ENCODE data around the gene TJP3.

DNA sequence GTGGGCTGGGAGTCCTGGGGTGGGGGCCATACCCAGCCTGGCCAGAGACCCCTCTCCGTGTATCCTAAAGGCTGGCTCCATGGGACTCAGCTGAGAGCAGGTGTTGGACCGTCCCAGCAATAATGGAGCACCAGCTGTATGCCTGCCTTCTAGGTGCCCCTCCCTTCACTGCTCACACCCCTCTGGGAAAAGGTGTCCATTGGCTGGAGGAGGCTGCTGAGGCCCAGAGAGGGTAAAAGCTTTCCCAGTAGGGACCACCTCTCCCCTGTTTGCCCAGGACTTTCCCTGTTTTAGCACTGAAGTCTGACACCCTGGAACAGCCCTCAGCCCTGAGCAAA is 67.2 kb downstream of the TJP3 start:
- TF ChIP-seq CTCF (conservative IDR thresholded peaks at IDR 0.05; ENCODE audit: low read depth in 2 of 2) (no peak), EZH2phosphoT487 (IDR thresholded peaks at IDR 0.05; ENCODE audit: unreplicated experiment) (no peak), EZH2 (IDR thresholded peaks at IDR 0.05; ENCODE audit: low read depth, unreplicated experiment) (no peak), POLR2AphosphoS5 (IDR thresholded peaks at IDR 0.05; ENCODE audit: low read depth) (no peak), REST (IDR thresholded peaks at IDR 0.05; ENCODE audit: unreplicated experiment) (no peak), JUNB (IDR thresholded peaks at IDR 0.05; ENCODE audit: unreplicated experiment) (no peak), CREB1 (CRISPR knock-in tag; IDR thresholded peaks at IDR 0.05; ENCODE audit: low read depth) (no peak), NANOG (IDR thresholded peaks at IDR 0.05; ENCODE audit: borderline replicate concordance) (no peak), ETS1 (IDR thresholded peaks at IDR 0.05) (no peak), ZNF114 (CRISPR knock-in tag; IDR thresholded peaks at IDR 0.05) (no peak)

Data from GM23338 (cell line).